Measurements from ENCODE around the gene LRRC1.

- TF ChIP-seq CTCF (IDR thresholded peaks at IDR 0.05) (no peak), POLR2A (IDR thresholded peaks at IDR 0.05) (no peak)
Observed at GRCh38 chr6:53792016-53792415, 2.8 kb upstream of the LRRC1 start.

Data from thyroid gland (tissue), 4 donors.